NCI-H1694 treated with DMSO at 0.1 percent for 48 hours (cell line): ENCODE results near the gene TEX19.
A peak's percentile ranks its signal among the peaks of the same experiment; 100 is the strongest.
"Not testable (repeated sequence)": the region's sequence is repeated elsewhere in the genome, so short reads cannot be mapped to it uniquely, and the experiment has no call there.

Experiments used
- DNase-seq: peaks from one replicate; lab custom pipeline; 2025; lab: John Stamatoyannopoulos, UW

Gene TEX19

DNA sequence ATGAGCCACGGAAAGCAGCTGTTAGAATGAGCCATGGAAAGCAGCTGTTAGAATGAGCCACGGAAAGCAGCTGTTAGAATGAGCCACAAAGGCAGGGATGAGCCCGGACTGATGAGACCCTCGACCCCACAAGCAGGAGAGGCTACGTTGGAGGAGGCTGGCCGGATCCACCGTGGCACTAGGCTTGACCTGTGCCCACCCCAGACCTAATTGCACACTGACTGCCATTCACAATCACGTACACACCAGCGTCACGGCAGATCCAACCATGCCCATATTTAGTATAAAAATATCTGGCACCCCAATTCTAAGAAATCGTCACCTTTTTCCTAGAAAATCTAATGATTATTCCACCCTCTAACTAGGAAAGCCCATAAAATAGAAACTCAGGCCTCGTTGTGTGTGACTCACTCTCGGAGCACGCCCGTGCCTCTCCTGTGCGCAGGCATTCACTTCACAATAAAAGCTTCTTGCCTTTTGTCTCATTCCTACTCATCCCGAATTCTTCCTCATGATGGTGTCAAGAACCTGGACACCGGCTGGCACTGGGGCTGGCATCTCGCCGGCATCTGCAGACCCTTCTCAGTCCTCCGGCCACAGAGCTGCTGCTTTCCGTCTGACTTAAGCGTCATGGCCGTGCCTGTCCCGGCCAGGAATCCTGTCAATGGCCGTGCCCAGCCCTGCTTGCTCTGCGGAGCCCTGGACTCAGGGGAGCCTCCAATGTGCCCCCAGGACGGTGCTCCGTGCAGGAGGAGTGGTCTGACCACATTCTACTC, 20.0 kb upstream of the TEX19 start:
- DNase-seq: no peak

DNA sequence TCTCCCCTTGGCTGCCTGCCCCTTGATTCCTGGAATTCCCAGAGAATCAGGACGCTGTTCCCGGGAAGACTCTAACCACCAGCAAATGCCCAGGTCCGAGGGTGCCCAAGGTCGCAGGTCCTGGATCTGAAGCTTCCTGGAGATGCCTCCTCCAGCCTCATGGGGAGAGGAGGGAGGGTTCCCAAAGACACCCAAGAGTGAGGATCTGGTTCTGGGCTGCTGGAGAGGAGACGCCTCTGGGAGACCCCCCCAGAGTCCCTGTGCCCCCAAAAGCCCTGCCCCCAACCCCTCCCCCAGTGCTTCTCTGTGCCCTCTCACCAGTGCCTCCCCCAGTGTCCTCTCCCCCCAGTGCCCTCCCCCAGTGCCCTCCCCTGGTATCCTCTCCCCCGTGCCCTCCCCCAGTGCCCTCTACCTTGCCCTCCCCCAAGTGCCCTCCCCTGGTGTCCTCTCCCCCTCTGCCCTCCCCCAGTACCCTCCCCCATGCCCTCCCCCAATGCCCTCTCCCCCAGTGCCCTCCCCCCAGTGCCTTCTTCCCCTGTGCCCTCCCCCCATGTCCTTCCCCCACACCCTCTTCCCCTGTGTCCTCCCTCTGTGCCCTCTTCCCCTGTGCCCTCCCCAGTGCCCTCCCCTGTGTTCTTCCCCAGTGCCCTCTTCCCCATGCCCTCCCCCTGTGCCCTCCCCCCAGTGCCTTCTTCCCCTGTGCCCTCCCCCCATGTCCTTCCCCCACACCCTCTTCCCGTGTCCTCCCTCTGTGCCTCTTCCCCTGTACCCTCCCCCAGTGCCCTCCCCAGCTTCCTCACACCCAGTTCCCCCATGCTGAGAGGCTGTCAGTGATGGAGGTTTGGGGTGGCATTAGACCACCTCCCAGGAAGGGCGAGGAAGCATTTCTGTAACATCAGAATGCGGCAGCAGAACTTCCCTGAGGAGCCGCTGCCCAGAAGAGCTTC, 19.1 kb upstream of the TEX19 start:
- no peak for DNase-seq

DNA sequence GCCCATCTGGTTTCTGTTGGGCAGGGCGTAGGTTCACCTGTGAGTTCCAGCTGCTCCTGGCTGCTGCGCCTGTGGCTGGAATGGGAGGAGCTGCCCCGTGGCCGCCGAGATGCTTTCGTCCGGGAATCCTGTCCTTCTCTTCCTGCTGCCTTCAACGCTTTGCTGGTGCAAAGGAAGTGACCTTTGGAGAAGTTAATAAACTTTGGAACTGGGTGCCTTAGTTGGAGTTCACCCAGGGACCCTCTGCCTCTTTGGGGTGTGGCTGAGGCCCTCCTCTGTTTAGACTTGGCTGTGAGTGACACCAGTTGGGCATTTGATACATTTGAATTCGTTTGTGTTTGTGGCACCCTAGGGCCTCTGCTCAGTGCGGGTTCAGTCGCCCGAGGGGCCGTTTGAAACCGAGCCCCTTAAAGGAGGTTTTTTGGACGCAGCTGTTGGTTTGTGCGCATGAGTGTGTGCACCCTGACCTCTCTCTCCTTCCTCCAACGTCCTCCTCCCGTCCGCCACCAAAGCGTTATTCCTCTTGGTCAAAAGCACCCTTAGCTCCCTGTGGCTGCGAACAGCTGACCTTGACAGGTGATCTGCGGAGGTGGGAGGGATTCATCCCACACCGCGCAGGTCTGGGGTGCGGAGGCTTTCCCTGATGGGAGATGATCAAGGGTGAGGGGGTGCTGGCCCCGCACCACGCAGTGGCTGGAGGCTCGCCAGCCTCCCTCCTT, 16.5 kb upstream of the TEX19 start:
- no peak for DNase-seq

DNA sequence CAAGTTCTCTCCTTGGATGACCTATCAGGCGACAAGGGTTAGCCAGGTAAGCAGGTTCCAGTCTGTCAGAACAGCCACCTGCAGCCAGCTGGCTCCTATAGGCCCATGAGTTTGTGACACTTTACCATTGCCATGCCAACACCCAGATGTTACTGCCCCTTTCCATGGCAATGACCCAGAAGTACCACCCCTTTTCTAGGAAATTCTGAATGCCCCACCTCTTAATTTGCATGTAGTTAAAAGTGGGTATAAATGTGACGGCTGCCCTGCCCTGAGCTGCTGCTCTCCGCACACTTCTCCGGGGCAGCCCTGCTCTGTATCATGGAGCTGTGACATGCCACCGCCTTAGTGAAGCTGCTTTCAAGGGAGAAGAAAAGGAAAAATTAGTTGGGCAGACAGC, 15.5 kb upstream of the TEX19 start:
- DNase-seq: no peak

DNA sequence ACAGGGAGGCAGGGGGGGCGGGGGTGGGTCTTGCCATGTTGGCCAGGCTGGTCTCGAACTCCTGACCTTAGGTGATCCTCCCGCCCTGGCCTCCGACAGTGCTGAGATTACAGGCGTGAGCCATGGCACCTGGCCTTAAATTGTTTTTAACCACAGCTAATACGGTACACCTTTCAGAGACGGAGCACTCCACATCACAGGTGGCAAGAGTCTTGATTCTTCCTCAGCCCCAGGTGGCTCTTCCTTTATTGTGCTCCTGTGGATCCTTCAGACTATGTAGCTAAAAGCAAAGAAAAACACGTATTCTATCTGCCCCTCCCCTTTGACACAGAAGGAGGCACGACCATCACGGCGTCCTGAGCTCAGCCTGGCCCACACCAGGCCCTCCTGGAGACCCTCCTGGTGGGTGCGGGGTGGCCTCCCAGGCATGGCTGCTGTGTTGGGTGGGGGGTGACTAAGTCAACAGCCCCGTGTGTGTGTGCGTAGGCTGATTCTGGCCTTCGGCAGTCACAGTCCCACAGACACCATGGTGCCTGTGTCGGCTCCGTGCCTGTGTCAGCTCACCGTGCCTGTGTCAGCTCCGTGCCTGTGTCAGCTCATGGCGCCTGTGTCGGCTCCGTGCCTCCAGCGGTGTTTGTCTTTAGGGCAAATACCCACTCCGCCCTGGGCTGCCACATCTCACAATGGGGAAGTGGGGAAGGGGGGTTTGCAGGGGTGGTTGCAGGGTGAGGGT, 14.7 kb upstream of the TEX19 start:
- no peak for DNase-seq

DNA sequence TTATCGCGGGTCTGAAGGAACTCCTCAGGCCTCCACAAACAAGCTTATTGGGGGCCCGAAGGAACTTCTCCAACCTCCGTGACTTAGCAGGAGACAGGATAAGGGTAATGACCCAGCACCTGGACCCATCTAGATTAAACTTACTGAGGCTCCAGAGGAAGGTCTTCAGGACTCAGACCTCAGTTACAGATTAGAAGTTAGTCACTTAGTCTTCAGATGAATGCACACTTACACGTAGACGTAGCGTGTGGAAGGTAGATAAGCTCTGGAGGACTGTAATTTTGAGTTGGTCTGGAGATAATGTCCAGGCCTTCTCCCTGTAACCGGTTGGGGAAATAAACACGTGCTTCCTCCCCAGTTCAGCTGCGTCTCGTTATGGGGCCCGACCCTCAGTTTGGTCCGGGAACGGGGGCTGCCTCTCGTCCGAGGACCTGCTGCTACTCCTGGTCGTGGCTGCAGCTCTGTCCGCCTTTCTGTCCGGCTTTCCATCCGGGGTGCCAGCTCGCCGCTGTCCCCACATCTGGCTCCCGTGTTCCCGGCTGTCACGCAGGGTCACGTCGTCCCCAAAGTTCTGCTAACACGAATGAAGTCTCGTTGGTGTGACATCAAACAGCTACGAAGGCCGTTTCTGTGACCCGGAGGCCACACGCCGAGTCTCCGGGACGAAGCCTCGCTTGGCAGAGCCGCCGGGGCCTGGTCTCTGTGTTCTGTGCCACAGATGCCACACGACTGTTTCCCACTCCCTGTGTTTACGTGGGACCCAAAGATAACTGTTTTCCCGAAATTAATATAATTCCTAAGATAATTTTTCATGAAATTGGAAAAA, 13.7 kb upstream of the TEX19 start:
- no peak for DNase-seq

DNA sequence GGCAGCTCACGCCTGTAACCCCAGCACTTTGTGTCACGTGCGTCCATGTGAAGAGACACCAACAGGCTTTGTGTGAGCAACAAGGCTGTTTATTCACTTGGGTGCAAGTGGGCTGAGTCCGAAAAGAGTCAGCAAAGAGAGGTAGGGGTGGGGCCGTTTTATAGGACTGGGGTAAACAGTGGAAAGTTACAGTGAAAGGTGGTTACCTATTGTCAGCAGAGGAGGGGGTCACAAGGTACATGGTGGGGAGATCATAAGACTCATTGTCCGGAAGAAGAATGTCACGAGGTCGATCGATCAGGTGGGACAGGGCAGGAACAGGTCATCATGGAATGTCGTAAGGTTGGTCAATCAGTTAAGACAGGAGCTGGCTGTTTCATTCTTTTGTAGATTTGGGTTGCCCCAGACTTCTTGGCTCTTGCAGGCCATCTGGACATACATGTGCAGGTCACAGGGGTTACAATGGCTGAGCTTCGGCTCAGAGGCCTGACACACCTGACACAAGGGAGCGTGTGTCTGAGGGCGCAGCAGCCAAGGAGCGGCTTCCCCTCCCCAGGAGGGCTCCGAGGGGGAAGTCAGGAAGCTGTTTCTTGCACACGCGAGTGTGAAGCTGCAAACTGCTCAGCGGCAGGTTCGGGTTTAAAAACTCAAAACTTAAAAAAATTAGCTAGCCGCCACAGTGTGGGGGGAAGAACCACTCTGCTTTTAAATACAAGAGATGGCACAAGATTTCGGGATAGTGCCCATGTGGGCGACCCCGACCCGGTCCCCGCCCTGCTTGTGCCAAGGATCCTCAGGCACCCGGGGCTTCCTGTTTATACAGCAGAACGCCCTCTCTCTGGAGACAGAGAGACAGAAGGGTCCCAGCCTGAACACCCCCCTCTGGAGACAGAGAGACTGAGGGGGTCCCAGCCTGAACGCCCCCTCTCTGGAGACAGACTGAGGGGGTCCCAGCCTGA, 12.4 kb upstream of the TEX19 start:
- DNase-seq: no peak

DNA sequence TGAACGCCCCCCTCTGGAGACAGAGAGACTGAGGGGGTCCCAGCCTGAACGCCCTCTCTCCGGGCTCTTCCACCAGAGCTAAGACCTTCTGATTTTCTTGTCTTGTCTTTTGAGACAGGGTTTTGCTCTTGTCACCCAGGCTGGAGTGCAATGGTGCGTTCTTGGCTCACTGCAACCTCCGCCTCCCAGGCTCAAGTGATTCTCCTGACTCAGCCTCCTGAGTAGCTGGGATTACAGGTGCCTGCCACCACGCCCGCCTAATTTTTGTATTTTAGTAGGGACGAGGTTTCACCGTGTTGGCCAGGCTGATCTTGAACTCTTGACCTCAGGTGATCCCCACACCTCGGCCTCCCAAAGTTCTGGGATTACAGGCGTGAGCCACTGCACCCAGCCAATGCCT, 11.1 kb upstream of the TEX19 start:
- not testable (repeated sequence) for DNase-seq

DNA sequence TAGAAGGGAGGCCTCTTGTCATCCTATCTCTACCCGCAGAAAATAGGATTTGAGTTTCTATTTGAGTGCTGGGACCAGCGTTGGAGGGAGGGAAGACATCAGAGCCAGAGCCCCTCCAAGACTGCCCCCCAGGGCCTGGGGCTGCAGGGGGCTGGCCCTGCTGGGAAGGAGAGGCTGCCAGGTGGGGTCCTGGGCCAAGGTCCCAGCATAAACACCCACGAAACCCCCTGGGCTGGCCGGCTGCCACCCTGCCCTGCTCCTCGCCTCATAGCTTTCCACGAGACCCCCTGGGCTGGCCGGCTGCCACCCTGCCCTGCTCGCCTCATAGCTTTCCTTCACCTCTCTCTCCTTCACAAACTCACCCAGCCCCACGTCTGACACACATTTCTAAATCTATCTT, 10.6 kb upstream of the TEX19 start:
- no peak for DNase-seq

DNA sequence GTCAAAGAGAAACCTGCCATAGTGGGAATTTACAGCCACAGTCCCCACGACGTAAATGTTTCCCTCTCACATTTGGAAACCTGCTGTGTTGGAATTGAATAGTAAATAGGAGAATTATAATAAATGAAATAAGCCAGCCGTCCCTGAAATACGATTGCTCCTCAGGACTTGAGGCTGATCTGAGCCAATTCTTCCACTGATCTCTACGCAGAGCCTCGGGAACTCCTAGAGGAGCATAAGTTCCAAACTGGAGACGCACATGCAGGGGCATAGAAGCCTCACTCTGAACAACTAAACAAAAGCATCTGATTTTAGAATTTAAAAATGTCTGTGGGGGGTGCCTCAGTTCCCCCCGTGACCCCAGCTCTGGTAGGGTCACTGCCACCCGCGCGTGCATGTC, 10.2 kb upstream of the TEX19 start:
- no peak for DNase-seq

DNA sequence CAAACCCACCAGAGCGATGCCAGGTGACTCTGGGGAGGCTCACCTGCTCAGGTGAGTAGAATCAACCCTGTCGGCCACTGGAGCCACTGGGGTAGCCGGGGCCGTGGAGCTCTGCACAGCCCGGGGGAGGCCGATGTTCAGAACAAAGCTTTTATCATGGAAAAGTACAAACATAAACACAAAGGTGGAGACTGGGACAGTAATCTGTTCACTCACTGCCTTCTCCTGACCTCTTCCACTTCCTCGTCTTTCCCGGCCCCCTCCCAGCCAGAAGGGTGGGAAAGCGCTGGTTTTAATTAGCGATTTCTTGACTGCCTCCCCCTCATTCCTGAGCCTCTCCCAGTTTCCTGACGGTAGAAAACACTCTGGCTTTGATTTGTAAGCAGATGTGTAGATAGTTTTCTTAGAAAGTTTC, 9.8 kb upstream of the TEX19 start:
- DNase-seq: no peak

DNA sequence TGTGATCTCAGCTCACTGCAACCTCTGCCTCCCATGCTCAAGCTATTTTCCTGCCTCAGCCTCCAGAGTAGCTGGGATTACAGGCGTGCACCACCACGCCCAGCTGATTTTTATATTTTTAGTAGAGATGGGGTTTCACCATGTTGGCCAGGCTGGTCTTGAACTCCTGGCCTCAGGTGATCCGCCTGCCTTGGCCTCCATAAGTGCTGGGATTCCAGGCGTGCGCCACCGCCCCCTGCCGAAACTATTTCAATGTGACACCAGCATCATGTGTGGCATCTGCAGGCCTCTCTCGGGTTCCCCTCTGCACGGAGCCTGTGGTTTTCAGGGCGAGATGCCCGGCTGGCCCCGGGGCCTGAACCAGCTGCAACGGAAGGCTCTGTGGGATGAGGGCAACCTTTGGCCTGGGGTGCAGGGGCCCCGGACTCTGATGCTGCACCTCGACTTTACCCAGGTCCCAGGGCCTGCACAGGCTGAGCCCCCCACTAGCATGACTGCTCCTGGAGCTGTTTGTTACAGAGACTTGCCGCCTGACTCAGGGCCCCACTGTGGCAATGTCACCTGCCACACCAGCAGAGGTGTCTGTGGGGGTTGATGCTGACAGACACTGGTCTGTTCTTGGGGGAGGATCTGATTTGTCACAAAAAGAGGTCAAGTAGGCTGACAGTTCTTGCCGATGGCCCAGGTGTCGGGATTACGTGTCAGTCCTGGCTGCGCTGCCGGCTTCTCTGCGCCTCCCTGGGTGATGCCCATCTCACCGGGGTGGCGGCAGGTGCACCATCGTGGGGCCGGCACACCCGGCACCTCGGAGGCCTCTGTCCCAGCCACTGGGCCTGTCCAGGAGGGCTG, 8.6 kb upstream of the TEX19 start:
- DNase-seq: no peak

DNA sequence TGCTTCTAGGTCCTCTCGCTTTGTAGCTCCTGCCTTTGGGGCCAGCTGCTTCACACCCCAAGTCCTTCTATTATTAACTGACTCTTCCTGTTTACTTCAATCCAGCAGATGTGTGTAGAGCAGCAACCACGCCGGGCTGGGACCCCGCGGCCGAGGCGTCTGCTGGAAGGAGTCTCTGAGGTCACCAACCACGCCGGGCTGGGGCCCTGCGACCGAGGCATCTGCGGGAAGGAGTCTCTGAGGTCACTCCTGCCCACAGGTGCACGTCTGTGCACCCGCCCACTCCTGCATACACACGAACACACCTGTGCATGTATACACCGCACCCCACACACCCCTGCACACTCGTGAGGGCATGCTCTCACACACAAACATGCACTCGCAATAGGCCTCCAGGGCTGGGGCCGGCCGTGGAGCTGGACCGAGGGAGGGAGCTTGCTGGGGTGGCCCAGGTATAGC, 7.8 kb upstream of the TEX19 start:
- no peak for DNase-seq

DNA sequence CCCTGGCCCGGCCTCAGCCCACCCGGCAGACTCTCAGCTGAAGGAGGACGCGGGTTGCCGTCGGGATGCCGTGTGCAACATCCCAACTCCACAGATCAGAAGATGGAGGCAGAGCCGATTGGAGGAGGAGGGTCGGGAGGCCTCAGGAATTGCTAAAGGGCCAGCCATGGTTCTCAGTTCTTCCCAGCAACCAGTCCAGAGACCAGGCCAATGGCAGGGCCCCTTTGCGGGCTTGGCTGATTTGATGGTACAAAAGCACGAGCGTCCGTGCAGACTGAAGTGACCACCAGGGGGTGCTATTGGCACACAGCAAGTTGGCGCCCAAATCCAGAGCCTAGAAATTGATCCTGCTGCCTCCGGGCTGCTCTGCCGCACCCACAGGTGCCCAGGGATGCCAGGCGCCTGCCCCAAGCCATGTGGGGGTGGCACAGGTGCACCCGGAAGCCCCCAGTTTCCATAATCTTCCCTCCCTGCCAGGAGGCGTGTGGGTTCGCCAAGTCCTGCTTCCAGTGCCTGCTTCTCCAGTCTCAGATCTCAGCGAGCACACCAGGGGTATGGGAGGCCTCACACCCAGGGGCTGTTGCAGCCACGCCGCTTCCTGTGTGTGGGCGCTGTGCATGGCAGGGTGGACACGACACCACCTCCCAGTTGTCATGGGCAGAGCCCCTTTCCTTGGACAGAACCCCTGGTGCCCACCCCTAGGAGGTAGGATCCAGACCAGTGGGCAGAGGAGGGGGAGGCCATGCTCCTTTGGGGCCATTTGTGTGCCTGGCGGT, 7.1 kb upstream of the TEX19 start:
- peak; percentile 91 for DNase-seq

DNA sequence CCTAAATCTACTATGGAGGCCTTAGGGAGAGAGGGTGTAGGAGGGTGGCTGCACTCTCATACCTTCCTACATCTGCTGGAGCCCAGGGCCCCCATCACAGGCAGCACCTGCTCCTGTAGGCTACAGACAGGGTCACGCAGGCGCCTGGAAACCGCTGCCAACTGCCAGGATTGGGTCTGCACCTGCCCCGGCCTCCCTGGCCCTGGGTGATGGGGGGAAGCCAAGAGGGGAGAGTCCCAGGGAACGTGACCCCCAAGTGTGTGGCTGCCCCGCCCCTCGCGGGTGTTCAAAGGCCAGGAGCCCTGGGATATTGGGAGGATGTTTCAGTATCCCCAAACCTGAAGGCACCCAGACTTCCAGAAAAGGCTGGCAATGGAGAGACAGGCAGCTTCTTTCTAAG, 5.6 kb upstream of the TEX19 start:
- DNase-seq: no peak

DNA sequence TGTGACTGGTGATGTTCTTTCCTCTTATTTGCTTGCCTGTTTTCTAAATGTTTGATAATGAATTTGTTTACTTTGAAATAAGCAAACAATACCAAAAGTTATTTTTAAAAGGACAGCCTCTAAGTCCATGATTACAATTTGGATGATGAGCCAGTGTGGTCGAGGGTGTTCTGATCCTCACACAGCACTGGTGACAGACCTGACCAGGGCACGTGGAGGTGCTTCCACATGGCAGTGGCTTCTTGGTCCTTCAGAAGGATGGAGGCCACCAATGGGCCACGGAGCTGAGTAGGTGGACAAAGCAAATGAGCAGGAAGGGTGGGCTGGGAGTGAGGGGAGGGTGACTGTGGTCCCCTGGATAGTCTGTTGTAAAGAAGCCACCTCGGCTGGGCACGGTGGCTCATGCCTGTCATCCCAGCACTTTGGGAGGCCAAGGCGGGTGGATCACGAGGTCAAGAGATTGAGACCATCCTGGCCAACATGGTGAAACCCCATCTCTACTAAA, 4.2 kb upstream of the TEX19 start:
- DNase-seq: no peak

DNA sequence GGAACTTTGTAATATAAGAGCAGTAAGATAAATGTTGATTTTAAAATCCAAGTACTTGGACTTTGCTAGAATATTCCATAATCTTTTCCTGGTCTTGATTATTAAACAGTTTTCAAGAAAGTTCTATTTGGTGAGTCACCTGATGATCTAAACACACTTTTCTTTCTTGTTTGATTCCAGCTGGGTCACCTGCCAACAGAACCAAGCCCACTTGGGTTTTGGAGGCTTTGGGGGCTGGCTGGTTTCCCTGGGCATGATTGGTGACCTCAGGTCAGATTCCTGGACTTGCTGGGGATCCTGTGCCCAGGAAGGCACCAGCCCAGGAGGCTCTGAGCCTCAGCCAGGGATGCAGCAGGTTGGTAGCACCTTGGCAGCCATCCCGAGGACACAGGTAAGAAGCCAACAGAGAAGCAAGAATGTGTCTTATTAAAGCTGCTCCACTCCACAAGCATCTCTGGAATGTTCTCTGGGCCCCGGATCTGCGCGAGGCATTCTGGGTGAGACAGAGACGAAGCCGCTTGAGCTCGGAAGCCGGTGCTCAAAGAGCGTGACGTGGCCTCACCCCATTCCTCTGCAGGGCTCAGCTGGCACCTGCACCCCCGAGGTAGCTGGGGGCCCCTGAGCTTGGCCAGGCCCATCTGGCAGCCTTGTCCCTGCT, 3.1 kb upstream of the TEX19 start:
- DNase-seq: no peak
